Measurements from ENCODE around the gene SLAMF9.

Gene SLAMF9

GRCh38 chr1:159953536-159954515 is at the start of gene SLAMF9:
Gene SLAMF9 (minus strand): TSS chr1:159954237. CDS start chr1:159954137, 100 bp downstream.
- DNase-seq, result no peak

- DNase-seq, result no peak
These were observed 47.4 kb upstream of the SLAMF9 start for GRCh38 chr1:160001440-160001839.

- DNase-seq, result no peak
These were observed 45.2 kb upstream of the SLAMF9 start for GRCh38 chr1:159999204-159999603.

GRCh38 chr1:159996653-159997052 is 42.6 kb upstream of the SLAMF9 start:
- no peak for DNase-seq

GRCh38 chr1:159994896-159995295 is 40.9 kb upstream of the SLAMF9 start:
- no peak for DNase-seq

GRCh38 chr1:159993911-159994310 is 39.9 kb upstream of the SLAMF9 start:
- DNase-seq, result no peak

GRCh38 chr1:159992161-159992560 is 38.1 kb upstream of the SLAMF9 start:
- DNase-seq, result no peak

GRCh38 chr1:159991513-159991912 is 37.5 kb upstream of the SLAMF9 start:
- DNase-seq, result no peak

GRCh38 chr1:159990005-159990404 is 36.0 kb upstream of the SLAMF9 start:
- no peak for DNase-seq

GRCh38 chr1:159989581-159989980 is 35.5 kb upstream of the SLAMF9 start:
- DNase-seq, result no peak

- no peak for DNase-seq
These were observed 34.0 kb upstream of the SLAMF9 start for GRCh38 chr1:159988006-159988405.

GRCh38 chr1:159987186-159987585 is 33.1 kb upstream of the SLAMF9 start:
- no peak for DNase-seq

GRCh38 chr1:159986531-159986930 is 32.5 kb upstream of the SLAMF9 start:
- DNase-seq, result no peak

GRCh38 chr1:159986093-159986492 is 32.1 kb upstream of the SLAMF9 start:
- DNase-seq, result no peak

GRCh38 chr1:159985473-159985872 is 31.4 kb upstream of the SLAMF9 start:
- no peak for DNase-seq

GRCh38 chr1:159983681-159984080 is 29.6 kb upstream of the SLAMF9 start:
- DNase-seq, result no peak

- no peak for DNase-seq
These were observed 28.2 kb upstream of the SLAMF9 start for GRCh38 chr1:159982280-159982679.

GRCh38 chr1:159981351-159982055 is 27.5 kb upstream of the SLAMF9 start:
- no peak for DNase-seq

- DNase-seq, result no peak
These were observed 26.7 kb upstream of the SLAMF9 start for GRCh38 chr1:159980786-159981185.

- no peak for DNase-seq
These were observed 26.0 kb upstream of the SLAMF9 start for GRCh38 chr1:159980076-159980475.

- no peak for DNase-seq
These were observed 25.2 kb upstream of the SLAMF9 start for GRCh38 chr1:159979257-159979656.

- DNase-seq, result no peak
These were observed 24.0 kb upstream of the SLAMF9 start for GRCh38 chr1:159978107-159978398.

- no peak for DNase-seq
These were observed 23.5 kb upstream of the SLAMF9 start for GRCh38 chr1:159977364-159978106.

Measured in NCI-H2029 treated with DMSO at 0.1 percent for 48 hours (cell line).